Panc1 (cell line): Measurements from ENCODE around the gene ZNF831. TPM values are rescaled to one million over a fixed set of nuclear protein-coding genes. Genes with fewer than 3 reads are reported as not detected.

ENCODE experiments used
- ATAC-seq: fragments of 200-7000 bp; cut with Tn5 transposase; 2 replicates; pipeline ENCODE4 v1.9.1; 2020; ENCODE audit warnings: mild to moderate bottlenecking, moderate library complexity
- BruUV-seq: library from RNA; stranded (reverse); fragments of 400-500 nt; replicated peaks from 2 replicates; lab custom pipeline; 2021; lab: Mats Ljungman, UMichigan
- CTCF ChIA-PET: fragments of 300-600 bp; sonication (Branson Sonifier 250); formaldehyde crosslinking; loops from one replicate; lab custom pipeline; 2022; ENCODE audit warnings: antibody characterized with exemption; lab: Charles Lee
- POLR2A ChIA-PET: fragments of 300-600 bp; sonication (Branson Sonifier 250); formaldehyde crosslinking; loops from one replicate; lab custom pipeline; 2022; ENCODE audit warnings: antibody characterized with exemption; lab: Charles Lee
- DNase-seq: peaks from one replicate; pipeline ENCODE4 v3.0.0-alpha.2; 2010; ENCODE audit warnings: low read depth, low spot score
- H3K27ac ChIP-seq: 2 replicates; pipeline ENCODE4 v1.5.1; 2011; ENCODE audit warnings: mild to moderate bottlenecking, low read length, inconsistent platforms
- H3K27me3 ChIP-seq: fragments of 200-500 bp; sonication (Bioruptor generic); 2 replicates; pipeline ENCODE4 v1.6.0; 2014; ENCODE audit warnings: low read length, inconsistent platforms; ENCODE audit not compliant: control insufficient read depth, insufficient read depth
- H3K36me3 ChIP-seq: fragments of 200-500 bp; sonication (Bioruptor generic); 2 replicates; pipeline ENCODE4 v1.5.1; 2014; ENCODE audit warnings: inconsistent platforms, mild to moderate bottlenecking, low read length, moderate library complexity; ENCODE audit not compliant: control insufficient read depth, insufficient read depth
- H3K4me1 ChIP-seq: 2 replicates; pipeline ENCODE4 v1.5.1; 2011; ENCODE audit warnings: inconsistent platforms, mild to moderate bottlenecking, low read length, moderate library complexity; ENCODE audit not compliant: control insufficient read depth, insufficient read depth
- H3K4me3 ChIP-seq, 2 experiments: 2 replicates each; pipeline ENCODE4 v1.5.1; 2011 to 2012; ENCODE audit warnings: low read depth in 2 of 2, low read length in 2 of 2, mild to moderate bottlenecking in 2 of 2, inconsistent platforms in 1 of 2, moderate library complexity in 1 of 2
- H3K9me3 ChIP-seq: fragments of 200-500 bp; sonication (Bioruptor generic); 2 replicates; pipeline ENCODE4 v1.5.1; 2014; ENCODE audit warnings: low read depth, mild to moderate bottlenecking, inconsistent platforms, low read length, moderate library complexity; ENCODE audit not compliant: control insufficient read depth, insufficient read depth
- CTCF ChIP-seq: fragments of 450-650 bp; IDR thresholded peaks from 2 replicates; pipeline ENCODE4 v1.5.1; 2017; ENCODE audit warnings: mild to moderate bottlenecking
- POLR2AphosphoS5 ChIP-seq: IDR thresholded peaks from 2 replicates; pipeline ENCODE4 v1.6.1; 2012; ENCODE audit warnings: mild to moderate bottlenecking, low read depth, low read length, moderate library complexity
- REST ChIP-seq, 2 experiments: IDR thresholded peaks; 2 replicates each; pipeline ENCODE4 v1.6.1; 2011 to 2012; ENCODE audit warnings: low read depth in 2 of 2, control low read depth in 1 of 2, low read length in 1 of 2, mild to moderate bottlenecking in 1 of 2, moderate library complexity in 1 of 2; ENCODE audit not compliant: insufficient read depth in 1 of 2
- SIN3A ChIP-seq: IDR thresholded peaks from 2 replicates; pipeline ENCODE4 v1.6.1; 2012; ENCODE audit warnings: low read depth, mild to moderate bottlenecking, low read length, moderate library complexity, borderline replicate concordance; ENCODE audit not compliant: insufficient read depth
- TCF7L2 ChIP-seq: IDR thresholded peaks from 2 replicates; pipeline ENCODE4 v1.6.1; 2011; ENCODE audit warnings: mild to moderate bottlenecking, low read depth, low read length, inconsistent platforms
- in situ Hi-C: cut with HindIII; loops from 2 replicates; pipeline ENCODE4 v1.10.0; 2016; ENCODE audit warnings: low sequenced_read_pairs, low pct_unique_long_range_greater_than_20kb
- intact Hi-C: fragments of 100-400 bp; cut with micrococcal nuclease; formaldehyde crosslinking; loops from one replicate; pipeline ENCODE4 v1.10.0; 2022; ENCODE audit not compliant: unreplicated experiment
- total RNA-seq: library from RNA; stranded (reverse); gene quantifications from one replicate; pipeline ENCODE4 v1.2.1, GENCODE V29; 2021; ENCODE audit not compliant: unreplicated experiment

The ZNF831 gene
- total RNA-seq, 1 experiment from 2014 or later, result 0.03 TPM

GRCh38 chr20:59223750-59224149 is 60.1 kb downstream of the ZNF831 start:
- DNase-seq (no peak), ATAC-seq (no peak)
- BruUV-seq, result no TSS peak
- peaks cover 4% of the 10 kb centered on the region for H3K4me1 ChIP-seq
- no peaks in the 10 kb centered on the region for H3K36me3 ChIP-seq
- no peak overlapping the region for H3K4me3 ChIP-seq
- no peak overlapping the region for H3K27ac ChIP-seq
- intact Hi-C loops, result loop anchor here (2.0 to 10.0 kb wide), 3 partner anchors 137 to 357 kb away; no protein-coding TSS in a partner anchor
- H3K27me3 ChIP-seq, result peaks cover 55% of the 10 kb centered on the region
- TF ChIP-seq POLR2AphosphoS5, result no peak
- no peak for TF ChIP-seq CTCF
- TF ChIP-seq TCF7L2, result no peak; the same call in 1 of the 2 replicates
- TF ChIP-seq REST (IDR thresholded peaks at IDR 0.05; ENCODE audit: insufficient read depth in 1 of 2, low read depth in 2 of 2, low read length in 1 of 2), result no peak
- TF ChIP-seq SIN3A, result no peak
- no peaks in the 10 kb centered on the region for H3K9me3 ChIP-seq
- CTCF ChIA-PET, result interaction anchor here (0.6 kb wide), 2 partner anchors 295 to 1556 kb away, joined by 3 to 4 read pairs; no protein-coding TSS in a partner anchor
- POLR2A ChIA-PET, result no interaction called here
- in situ Hi-C loops, result no loop called here

- ChIA-PET CTCF (interaction anchor here (0.6 kb wide), 2 partner anchors 158 to 295 kb away, joined by 4 read pairs; no protein-coding TSS in a partner anchor), POLR2A (no interaction called here)
- intact Hi-C loops, result loop anchor here (10.0 kb wide), 1 partner anchor 181 kb away; no protein-coding TSS in a partner anchor
Observed at GRCh38 chr20:59224236-59224635, 60.6 kb downstream of the ZNF831 start.

GRCh38 chr20:59230385-59230784 is 66.8 kb downstream of the ZNF831 start:
- ChIA-PET CTCF (no interaction called here), POLR2A (no interaction called here)
- in situ Hi-C loops (no loop called here), intact Hi-C loops (no loop called here)
- no peak overlapping the region for H3K4me3 ChIP-seq
- no peaks in the 10 kb centered on the region for H3K4me1 ChIP-seq
- peaks cover 31% of the 10 kb centered on the region for H3K27me3 ChIP-seq
- H3K36me3 ChIP-seq, result no peaks in the 10 kb centered on the region
- ATAC-seq, result no peak
- no peaks in the 10 kb centered on the region for H3K9me3 ChIP-seq
- TF ChIP-seq TCF7L2, result no peak
- TF ChIP-seq CTCF, result no peak
- no peak for TF ChIP-seq REST (IDR thresholded peaks at IDR 0.05; ENCODE audit: insufficient read depth in 1 of 2, low read depth in 2 of 2, low read length in 1 of 2)
- no peak for TF ChIP-seq SIN3A
- no peak for TF ChIP-seq POLR2AphosphoS5
- BruUV-seq, result no TSS peak
- no peak overlapping the region for H3K27ac ChIP-seq
- DNase-seq, result no peak

More at GRCh38 chr20:59224236-59224635, 60.6 kb downstream of the ZNF831 start:
- no peaks in the 10 kb centered on the region for H3K9me3 ChIP-seq
- BruUV-seq, result no TSS peak
- TF ChIP-seq TCF7L2, result no peak
- TF ChIP-seq POLR2AphosphoS5, result no peak
- no peak for TF ChIP-seq SIN3A
- H3K4me3 ChIP-seq, result no peak overlapping the region
- no peak for ATAC-seq
- H3K4me1 ChIP-seq, result peaks cover 4% of the 10 kb centered on the region
- no peak overlapping the region for H3K27ac ChIP-seq
- in situ Hi-C loops, result no loop called here
- no peak for DNase-seq
- H3K36me3 ChIP-seq, result no peaks in the 10 kb centered on the region
- H3K27me3 ChIP-seq, result peaks cover 54% of the 10 kb centered on the region
